Tibial nerve (tissue), 4 donors: ENCODE measurements around the gene TMEM183A. TPM values are rescaled to one million over a fixed set of nuclear protein-coding genes. Genes with fewer than 3 reads are reported as not detected.
"Not testable (repeated sequence)": the region's sequence is repeated elsewhere in the genome, so short reads cannot be mapped to it uniquely, and the experiment has no call there.

ENCODE experiments used
- DNase-seq, 2 donors: peaks; one replicate each; pipeline ENCODE4 v3.0.0-alpha.2; 2019; ENCODE audit warnings: low spot score in 2 of 2
- H3K27ac ChIP-seq, 4 donors: fragments of 200-600 bp; sonication (generic) in 3 of 4; one replicate each; pipeline ENCODE4 v1.5.1; 2017 to 2019; ENCODE audit warnings: mild to moderate bottlenecking in 1 of 4
- H3K27me3 ChIP-seq, 2 donors: fragments of 200-600 bp; sonication (generic) in 1 of 2; one replicate each; pipeline versions ENCODE4 v1.5.1 to v1.6.0; 2017 to 2019
- H3K36me3 ChIP-seq, 3 donors: fragments of 200-600 bp; sonication (generic); one replicate each; pipeline ENCODE4 v1.5.1; 2018 to 2019
- H3K4me1 ChIP-seq, 4 donors: fragments of 200-600 bp; sonication (generic) in 3 of 4; one replicate each; pipeline ENCODE4 v1.5.1; 2017 to 2019
- H3K4me3 ChIP-seq, 4 donors: fragments of 200-600 bp; sonication (generic) in 3 of 4; one replicate each; pipeline ENCODE4 v1.5.1; 2017 to 2019; ENCODE audit warnings: mild to moderate bottlenecking in 1 of 4, moderate library complexity in 1 of 4
- H3K9me3 ChIP-seq, 4 donors: fragments of 200-600 bp; sonication (generic) in 3 of 4; one replicate each; pipeline ENCODE4 v1.5.1; 2017 to 2019
- EP300 ChIP-seq, 2 donors: sonication (generic); formaldehyde crosslinking; IDR thresholded peaks; one replicate each; pipeline ENCODE4 v1.6.1; 2017; ENCODE audit warnings: antibody characterized with exemption in 2 of 2, mild to moderate bottlenecking in 1 of 2
- POLR2A ChIP-seq, 2 donors: fragments of 450-650 bp; IDR thresholded peaks; one replicate each; pipeline ENCODE4 v1.6.1; 2017; ENCODE audit warnings: antibody characterized with exemption in 2 of 2, mild to moderate bottlenecking in 2 of 2, moderate library complexity in 2 of 2
- whole genome bisulfite sequencing, 2 donors: methylation state at CpG; one replicate each; pipeline ENCODE4 v1.1.5; 2018; 5-methylcytosine and 5-hydroxymethylcytosine counted together
- total RNA-seq, 4 donors: library from RNA; depleted of rRNA; stranded (reverse); fragments of >200 nt; gene quantifications; one replicate each; pipeline ENCODE4 v1.1.0, GENCODE V29; 2016
- TF ChIP-seq, protein P1 (sequence below), 5 experiments: fragments of 200-600 bp in 3 of 5; fragments of 450-650 bp in 2 of 5; sonication (generic) in 3 of 5; IDR thresholded peaks; one replicate each; pipeline ENCODE4 v1.5.1; 2016 to 2019; ENCODE audit warnings: antibody characterized with exemption in 5 of 5, mild to moderate bottlenecking in 3 of 5, moderate library complexity in 2 of 5

Gene TMEM183A
- total RNA-seq, 4 donors from 2014 or later, result 64.3 to 80.6 (median 74.7) TPM

- Histone ChIP-seq H3K27ac (no peak overlapping the region), H3K4me3 (no peak overlapping the region), H3K4me1 (peaks cover 0 to 30% (median 12%) of the 10 kb centered on the region in 4 donors), H3K27me3 (no peaks in the 10 kb centered on the region), H3K36me3 (peaks cover 0 to 53% (median 13%) of the 10 kb centered on the region in 3 donors), H3K9me3 (no peaks in the 10 kb centered on the region)
- 88 to 90% methylated on average over 3 of the region's 3 CpGs for WGBS, 2 donors
- no peak for TF ChIP-seq POLR2A (IDR thresholded peaks at IDR 0.05)
- TF ChIP-seq EP300 (IDR thresholded peaks at IDR 0.05), result no peak
- TF ChIP-seq, protein P1, sequence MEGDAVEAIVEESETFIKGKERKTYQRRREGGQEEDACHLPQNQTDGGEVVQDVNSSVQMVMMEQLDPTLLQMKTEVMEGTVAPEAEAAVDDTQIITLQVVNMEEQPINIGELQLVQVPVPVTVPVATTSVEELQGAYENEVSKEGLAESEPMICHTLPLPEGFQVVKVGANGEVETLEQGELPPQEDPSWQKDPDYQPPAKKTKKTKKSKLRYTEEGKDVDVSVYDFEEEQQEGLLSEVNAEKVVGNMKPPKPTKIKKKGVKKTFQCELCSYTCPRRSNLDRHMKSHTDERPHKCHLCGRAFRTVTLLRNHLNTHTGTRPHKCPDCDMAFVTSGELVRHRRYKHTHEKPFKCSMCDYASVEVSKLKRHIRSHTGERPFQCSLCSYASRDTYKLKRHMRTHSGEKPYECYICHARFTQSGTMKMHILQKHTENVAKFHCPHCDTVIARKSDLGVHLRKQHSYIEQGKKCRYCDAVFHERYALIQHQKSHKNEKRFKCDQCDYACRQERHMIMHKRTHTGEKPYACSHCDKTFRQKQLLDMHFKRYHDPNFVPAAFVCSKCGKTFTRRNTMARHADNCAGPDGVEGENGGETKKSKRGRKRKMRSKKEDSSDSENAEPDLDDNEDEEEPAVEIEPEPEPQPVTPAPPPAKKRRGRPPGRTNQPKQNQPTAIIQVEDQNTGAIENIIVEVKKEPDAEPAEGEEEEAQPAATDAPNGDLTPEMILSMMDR (IDR thresholded peaks at IDR 0.05), result no peak
- DNase-seq, result no peak
Measured at GRCh38 chr1:203009185-203009584, 2.0 kb downstream of the TMEM183A start.

GRCh38 chr1:203011582-203011981 lies 4.4 kb downstream of the TMEM183A start:
- H3K27ac ChIP-seq, result no peak overlapping the region
- no peak overlapping the region for H3K4me3 ChIP-seq
- peaks cover 0 to 77% (median 13%) of the 10 kb centered on the region in 3 donors for H3K36me3 ChIP-seq
- DNase-seq, result no peak
- no peaks in the 10 kb centered on the region for H3K9me3 ChIP-seq
- H3K27me3 ChIP-seq, result no peaks in the 10 kb centered on the region
- peaks cover 0 to 21% (median 10%) of the 10 kb centered on the region in 4 donors for H3K4me1 ChIP-seq
- WGBS, 2 donors, result 92 to 98% methylated on average over 5 of the region's 5 CpGs
- TF ChIP-seq EP300 (IDR thresholded peaks at IDR 0.05), result no peak
- TF ChIP-seq POLR2A (IDR thresholded peaks at IDR 0.05), result no peak
- TF ChIP-seq, protein P1 (IDR thresholded peaks at IDR 0.05), result no peak

- Histone ChIP-seq H3K27me3 (no peaks in the 10 kb centered on the region), H3K4me1 (peaks cover 0 to 3% (median 0%) of the 10 kb centered on the region in 4 donors), H3K27ac (no peak overlapping the region), H3K9me3 (no peaks in the 10 kb centered on the region), H3K36me3 (peaks cover 0 to 98% (median 38%) of the 10 kb centered on the region in 3 donors), H3K4me3 (no peak overlapping the region)
- WGBS, 2 donors, result 94 to 99% methylated on average over 4 of the region's 4 CpGs
- no peak for DNase-seq
- TF ChIP-seq, protein P1 (IDR thresholded peaks at IDR 0.05), result no peak
- TF ChIP-seq EP300 (IDR thresholded peaks at IDR 0.05), result no peak
- TF ChIP-seq POLR2A (IDR thresholded peaks at IDR 0.05), result no peak
Measured at GRCh38 chr1:203017061-203017460, 9.9 kb downstream of the TMEM183A start.

GRCh38 chr1:203017692-203018091 lies 10.5 kb downstream of the TMEM183A start:
- Histone ChIP-seq H3K9me3 (no peaks in the 10 kb centered on the region), H3K27me3 (no peaks in the 10 kb centered on the region), H3K27ac (no peak overlapping the region), H3K4me1 (peaks cover 0 to 2% (median 0%) of the 10 kb centered on the region in 4 donors), H3K4me3 (no peak overlapping the region), H3K36me3 (peaks cover 3 to 100% (median 38%) of the 10 kb centered on the region in 3 donors)
- DNase-seq, result no peak
- WGBS, 2 donors, result 76 to 84% methylated on average over 6 of the region's 6 CpGs
- no peak for TF ChIP-seq POLR2A (IDR thresholded peaks at IDR 0.05)
- TF ChIP-seq, protein P1 (IDR thresholded peaks at IDR 0.05), result no peak

GRCh38 chr1:203022855-203023254 lies 15.7 kb downstream of the TMEM183A start:
- 84 to 89% methylated on average over 5 to 7 of the region's 10 CpGs for WGBS, 2 donors
- H3K27ac ChIP-seq, DNase-seq, H3K27me3 ChIP-seq, H3K9me3 ChIP-seq, H3K4me3 ChIP-seq: not testable (repeated sequence)
- Histone ChIP-seq H3K36me3 (peaks cover 3 to 66% (median 21%) of the 10 kb centered on the region in 3 donors), H3K4me1 (peaks cover 0 to 17% (median 8%) of the 10 kb centered on the region in 4 donors)

DNA sequence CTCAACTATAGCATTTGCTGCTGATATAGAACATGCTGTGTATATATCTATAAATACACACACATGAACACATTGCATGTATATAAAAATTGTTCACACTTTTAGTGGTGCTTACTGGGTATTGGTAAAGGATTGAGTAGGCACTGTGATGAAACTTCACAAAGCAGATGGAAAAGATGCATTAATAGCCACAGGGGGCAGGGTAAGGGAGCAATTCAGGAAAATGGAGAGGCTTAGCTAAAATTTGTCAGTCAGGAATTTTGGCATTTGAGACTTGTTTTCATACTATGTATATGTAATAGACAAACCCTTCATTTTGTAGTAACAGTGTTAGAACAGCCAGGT lies 18.5 kb downstream of the TMEM183A start:
- H3K4me3 ChIP-seq, result peak overlapping the region in 1 of 4 donors; percentile 55
- peak overlapping the region in 3 of 4 donors; percentile 18 to 72 (median 51) for H3K27ac ChIP-seq
- DNase-seq, result no peak
- H3K4me1 ChIP-seq, result peaks cover 0 to 17% (median 8%) of the 10 kb centered on the region in 4 donors
- H3K27me3 ChIP-seq, result no peaks in the 10 kb centered on the region
- TF ChIP-seq, protein P1 (IDR thresholded peaks at IDR 0.05), result no peak
- no peak for TF ChIP-seq EP300 (IDR thresholded peaks at IDR 0.05)
- no peak for TF ChIP-seq POLR2A (IDR thresholded peaks at IDR 0.05)
- H3K9me3 ChIP-seq, result no peaks in the 10 kb centered on the region
- peaks cover 3 to 38% (median 9%) of the 10 kb centered on the region in 3 donors for H3K36me3 ChIP-seq
